LoVo (cell line): ENCODE measurements around the gene CTNS.

ENCODE experiments used
- DNase-seq: peaks from one replicate; pipeline ENCODE4 v3.0.0-alpha.2; 2016; ENCODE audit warnings: low spot score

CTNS gene

GRCh38 chr17:3659541-3660111 lies 23.1 kb downstream of the CTNS start:
- no peak for DNase-seq

GRCh38 chr17:3660311-3660891 lies 23.8 kb downstream of the CTNS start:
- no peak for DNase-seq

GRCh38 chr17:3663102-3664011 lies 26.8 kb downstream of the CTNS start:
- no peak for DNase-seq

- no peak for DNase-seq
These were observed 29.3 kb downstream of the CTNS start for GRCh38 chr17:3665834-3666233.

- DNase-seq = no peak
These were observed 30.0 kb downstream of the CTNS start for GRCh38 chr17:3666516-3666915.

- DNase-seq = peak; percentile 90
These were observed 31.1 kb downstream of the CTNS start for GRCh38 chr17:3667366-3668278.

GRCh38 chr17:3668279-3669084 lies 31.9 kb downstream of the CTNS start, which contains the start of the genes EMC6 and TAX1BP3:
Gene EMC6, plus strand, starts transcription at chr17:3668812. Its CDS starts 335 bp downstream, at chr17:3669147.
Gene TAX1BP3, minus strand, starts transcription at chr17:3668578. Its CDS starts 52 bp downstream, at chr17:3668526.
- DNase-seq = peak; percentile 99

- DNase-seq = no peak
These were observed 32.5 kb downstream of the CTNS start for GRCh38 chr17:3669085-3669347.

GRCh38 chr17:3669548-3669947 lies 33.0 kb downstream of the CTNS start:
- no peak for DNase-seq

- DNase-seq = no peak
These were observed 36.0 kb downstream of the CTNS start for GRCh38 chr17:3672571-3672970.

- DNase-seq = no peak
These were observed 39.3 kb downstream of the CTNS start for GRCh38 chr17:3675886-3676285.

- DNase-seq = no peak
These were observed 41.7 kb downstream of the CTNS start for GRCh38 chr17:3678095-3678820.

- no peak for DNase-seq
These were observed 42.4 kb downstream of the CTNS start for GRCh38 chr17:3678821-3679530.

- DNase-seq = no peak
These were observed 43.1 kb downstream of the CTNS start for GRCh38 chr17:3679531-3680126.

GRCh38 chr17:3681057-3681456 lies 44.5 kb downstream of the CTNS start:
- no peak for DNase-seq

GRCh38 chr17:3681565-3681964 lies 45.0 kb downstream of the CTNS start:
- no peak for DNase-seq

GRCh38 chr17:3682033-3682432 lies 45.5 kb downstream of the CTNS start:
- DNase-seq = no peak

- no peak for DNase-seq
These were observed 46.5 kb downstream of the CTNS start for GRCh38 chr17:3683054-3683511.

GRCh38 chr17:3685174-3685573 lies 48.6 kb downstream of the CTNS start:
- no peak for DNase-seq
